DND-41 (cell line): ENCODE data around the gene OCSTAMP.

Source experiments
- CTCF ChIP-seq: IDR thresholded peaks from 2 replicates; pipeline ENCODE4 v1.5.1; 2012; ENCODE audit warnings: borderline replicate concordance, low read length, moderate library complexity, mild to moderate bottlenecking; ENCODE audit not compliant: poor library complexity, severe bottlenecking; ENCODE audit errors: extremely low read depth
- EZH2 ChIP-seq: IDR thresholded peaks from 3 replicates; pipeline ENCODE4 v1.6.1; 2012; ENCODE audit warnings: borderline replicate concordance, low read depth, mild to moderate bottlenecking, moderate library complexity, low read length, inconsistent platforms; ENCODE audit not compliant: severe bottlenecking

- TF ChIP-seq CTCF (no peak), EZH2 (no peak)
Measured at GRCh38 chr20:46507760-46508407, 42.6 kb downstream of the OCSTAMP start.
